Aorta (tissue), 5 donors: ENCODE results near the gene TPX2. TPM values are rescaled to one million over a fixed set of nuclear protein-coding genes. Genes with fewer than 3 reads are reported as not detected.
"Not testable (repeated sequence)": the region's sequence is repeated elsewhere in the genome, so short reads cannot be mapped to it uniquely, and the experiment has no call there.

Experiments used
- ATAC-seq: fragments of 200-7000 bp; cut with Tn5 transposase; one replicate; pipeline ENCODE4 v1.9.1; 2022; ENCODE audit warnings: moderate library complexity; ENCODE audit not compliant: low FRiP score
- DNase-seq, 2 donors: peaks; one replicate each; pipeline ENCODE4 v3.0.0-alpha.2; 2020
- H3K27ac ChIP-seq, 2 donors: one replicate each; pipeline ENCODE4 v1.5.1; 2013; ENCODE audit warnings: low read length in 2 of 2, mild to moderate bottlenecking in 2 of 2, moderate library complexity in 2 of 2, control low read depth in 1 of 2, inconsistent platforms in 1 of 2, low read depth in 1 of 2
- H3K27me3 ChIP-seq, 2 donors: one replicate each; pipeline ENCODE4 v1.6.1; 2013; ENCODE audit warnings: control low read depth in 1 of 2, low read length in 1 of 2, mild to moderate bottlenecking in 1 of 2, moderate library complexity in 1 of 2; ENCODE audit not compliant: insufficient read depth in 2 of 2, control insufficient read depth in 1 of 2
- H3K36me3 ChIP-seq, 2 donors: one replicate each; pipeline ENCODE4 v1.6.1; 2013; ENCODE audit warnings: control low read depth in 1 of 2, low read length in 1 of 2, mild to moderate bottlenecking in 1 of 2; ENCODE audit not compliant: insufficient read depth in 2 of 2, control insufficient read depth in 1 of 2
- H3K4me1 ChIP-seq, 2 donors: one replicate each; pipeline ENCODE4 v1.6.1; 2013; ENCODE audit warnings: low read length in 2 of 2, control low read depth in 1 of 2, mild to moderate bottlenecking in 1 of 2, moderate library complexity in 1 of 2; ENCODE audit not compliant: insufficient read depth in 2 of 2, control insufficient read depth in 1 of 2
- H3K4me3 ChIP-seq, 2 donors: one replicate each; pipeline ENCODE4 v1.5.1; 2013; ENCODE audit warnings: low read length in 2 of 2, control low read depth in 1 of 2, mild to moderate bottlenecking in 1 of 2
- H3K9me3 ChIP-seq: one replicate; pipeline ENCODE4 v1.6.1; 2013; ENCODE audit warnings: mild to moderate bottlenecking, low read length; ENCODE audit not compliant: control insufficient read depth
- whole genome bisulfite sequencing, 2 donors: extraction: QIAGEN DNeasy Blood & Tissue Kit; methylation state at CpG; one replicate each; pipeline ENCODE4 v1.1.7; 2013; 5-methylcytosine and 5-hydroxymethylcytosine counted together
- intact Hi-C, 2 donors: fragments of 100-400 bp; cut with DNase I; formaldehyde crosslinking; loops; one replicate each; pipeline versions ENCODE4 v1.14.2 to v1.15.0; 2022
- polyA plus RNA-seq, 2 donors: library from polyadenylated mRNA; stranded (reverse); fragments of 200-250 nt; gene quantifications; one replicate each; pipeline ENCODE4 v1.2.3, GENCODE V29; 2013
- total RNA-seq, 2 donors: library from RNA; stranded (reverse); fragmentation: NEBNext Ultra II Directional; extraction: Animal tissue kit (Norgen Biotek cat#: 25700); gene quantifications; one replicate each; pipeline ENCODE4 v1.2.1, GENCODE V29; 2021
- donor health status: healthy with polysubstance abuse.
- donor health status: Bipolar disorder and iron deficiency.
- donor health status: DM: no; HTN: no; CAD: no.
- donor health status: DM: no; HTN: no; CAD: no.
- donor health status: DM: yes; HTN: yes; CAD: no.

TPX2 gene
- total and polyA plus RNA-seq, 4 donors, result 0.75 to 5.4 (median 1.8) TPM

- 78 to 82% methylated on average over 4 of the region's 4 CpGs for WGBS, 2 donors
- H3K4me3 ChIP-seq, result no peak overlapping the region
- H3K4me1 ChIP-seq, result no peaks in the 10 kb centered on the region
- ATAC-seq, result no peak
- intact Hi-C loops, result loop anchor here (2.0 to 10.0 kb wide), 4 partner anchors 89 to 268 kb away; partner anchors contain the start of genes PDRG1 (in 1 of the 2) and TPX2 (in 1 of the 2)
- H3K9me3 ChIP-seq, result no peaks in the 10 kb centered on the region
- no peak overlapping the region for H3K27ac ChIP-seq
- no peaks in the 10 kb centered on the region for H3K36me3 ChIP-seq
- H3K27me3 ChIP-seq, result no peaks in the 10 kb centered on the region
- DNase-seq, result no peak
These were observed 85.0 kb downstream of the TPX2 start for GRCh38 chr20:31824125-31824485.

- ATAC-seq (no peak), DNase-seq (no peak)
- H3K27me3 ChIP-seq, result no peaks in the 10 kb centered on the region
These were observed 85.6 kb downstream of the TPX2 start for GRCh38 chr20:31824554-31825313.

GRCh38 chr20:31826074-31826473 lies 87.0 kb downstream of the TPX2 start:
- H3K4me3 ChIP-seq, result no peak overlapping the region
- no peak overlapping the region for H3K27ac ChIP-seq
- H3K4me1 ChIP-seq, result no peaks in the 10 kb centered on the region
- no peaks in the 10 kb centered on the region for H3K36me3 ChIP-seq
- DNase-seq (no peak), ATAC-seq (no peak)
- no peaks in the 10 kb centered on the region for H3K27me3 ChIP-seq
- intact Hi-C loops, result loop anchor here in 1 of 2 donors (10.0 kb wide), 1 partner anchor 91 kb away; the partner anchor contains the start of gene TPX2
- H3K9me3 ChIP-seq, result no peaks in the 10 kb centered on the region
- WGBS, 2 donors, result 93 to 98% methylated on average over 5 of the region's 5 CpGs

More at GRCh38 chr20:31824554-31825313, 85.6 kb downstream of the TPX2 start:
- no peaks in the 10 kb centered on the region for H3K4me1 ChIP-seq
- intact Hi-C loops, result loop anchor here (2.0 to 10.0 kb wide), 4 partner anchors 90 to 268 kb away; partner anchors contain the start of genes PDRG1 (in 1 of the 2) and TPX2 (in 1 of the 2)
- H3K9me3 ChIP-seq, result no peaks in the 10 kb centered on the region
- H3K4me3 ChIP-seq, result no peak overlapping the region
- H3K36me3 ChIP-seq, result no peaks in the 10 kb centered on the region
- no peak overlapping the region for H3K27ac ChIP-seq
- WGBS, 2 donors, result 41 to 47% methylated on average over 14 of the region's 14 CpGs

GRCh38 chr20:31827059-31827458 lies 88.0 kb downstream of the TPX2 start:
- Histone ChIP-seq H3K9me3 (no peaks in the 10 kb centered on the region), H3K27ac (no peak overlapping the region), H3K36me3 (no peaks in the 10 kb centered on the region), H3K4me1 (no peaks in the 10 kb centered on the region), H3K27me3 (no peaks in the 10 kb centered on the region), H3K4me3 (no peak overlapping the region)
- intact Hi-C loops, result loop anchor here in 1 of 2 donors (10.0 kb wide), 1 partner anchor 92 kb away; the partner anchor contains the start of gene TPX2
- no peak for ATAC-seq
- DNase-seq, result no peak
- WGBS, 2 donors, result 66 to 78% methylated on average over 2 of the region's 2 CpGs

GRCh38 chr20:31828016-31828415 lies 88.9 kb downstream of the TPX2 start:
- H3K27ac ChIP-seq, H3K4me3 ChIP-seq, H3K9me3 ChIP-seq, H3K36me3 ChIP-seq, ATAC-seq, H3K27me3 ChIP-seq, H3K4me1 ChIP-seq, DNase-seq: not testable (repeated sequence)
- 96% methylated on average over 11 of the region's 11 CpGs for WGBS, 2 donors
- intact Hi-C loops, result loop anchor here in 1 of 2 donors (10.0 kb wide), 1 partner anchor 93 kb away; the partner anchor contains the start of gene TPX2

- H3K27me3 ChIP-seq, result no peaks in the 10 kb centered on the region
- no peak overlapping the region for H3K4me3 ChIP-seq
- H3K9me3 ChIP-seq, result no peaks in the 10 kb centered on the region
- ATAC-seq, result no peak
- intact Hi-C loops, result loop anchor here in 1 of 2 donors (10.0 kb wide), 1 partner anchor 95 kb away; the partner anchor contains the start of gene TPX2
- 87 to 90% methylated on average over 6 of the region's 6 CpGs for WGBS, 2 donors
- no peaks in the 10 kb centered on the region for H3K4me1 ChIP-seq
- H3K27ac ChIP-seq, result no peak overlapping the region
- no peak for DNase-seq
- no peaks in the 10 kb centered on the region for H3K36me3 ChIP-seq
These were observed 90.6 kb downstream of the TPX2 start for GRCh38 chr20:31829731-31830130.

- H3K9me3 ChIP-seq, result no peaks in the 10 kb centered on the region
- H3K36me3 ChIP-seq, result no peaks in the 10 kb centered on the region
- ATAC-seq (no peak), DNase-seq (no peak)
- intact Hi-C loops, result no loop called here
- H3K27me3 ChIP-seq, result no peaks in the 10 kb centered on the region
- no peak overlapping the region for H3K4me3 ChIP-seq
- 85 to 90% methylated on average over 8 of the region's 8 CpGs for WGBS, 2 donors
- no peaks in the 10 kb centered on the region for H3K4me1 ChIP-seq
- H3K27ac ChIP-seq, result no peak overlapping the region
These were observed 91.4 kb downstream of the TPX2 start for GRCh38 chr20:31830406-31830981.

GRCh38 chr20:31831211-31831610 lies 92.1 kb downstream of the TPX2 start:
- DNase-seq, result no peak
- Histone ChIP-seq H3K36me3 (no peaks in the 10 kb centered on the region), H3K4me1 (no peaks in the 10 kb centered on the region), H3K4me3 (no peak overlapping the region), H3K9me3 (no peaks in the 10 kb centered on the region), H3K27me3 (no peaks in the 10 kb centered on the region), H3K27ac (no peak overlapping the region)
- intact Hi-C loops, result no loop called here
- 91% methylated on average over 6 of the region's 6 CpGs for WGBS, 2 donors
- ATAC-seq, result no peak
